MM.1S (cell line): ENCODE results near the gene PRSS27.

Experiments used
- DNase-seq: peaks from one replicate; pipeline ENCODE4 v3.0.0-alpha.2; 2015
- H2AFZ ChIP-seq: fragments of 300-600 bp; sonication (generic); 2 replicates; pipeline ENCODE4 v1.6.0; 2016; ENCODE audit warnings: antibody characterized with exemption, low read length
- H3F3A ChIP-seq: fragments of 300-600 bp; sonication (generic); 2 replicates; pipeline ENCODE4 v1.6.1; 2016; ENCODE audit warnings: mild to moderate bottlenecking, antibody characterized with exemption, low read length, moderate library complexity, mixed read lengths; ENCODE audit not compliant: insufficient read depth
- H3K27ac ChIP-seq: fragments of 300-600 bp; sonication (generic); 2 replicates; pipeline ENCODE4 v1.5.1; 2016; ENCODE audit warnings: mild to moderate bottlenecking, low read length
- H3K27me3 ChIP-seq: fragments of 300-600 bp; sonication (generic); replicated peaks from 2 replicates; pipeline ENCODE4 v1.6.0; 2016; ENCODE audit warnings: low read length; ENCODE audit not compliant: insufficient read depth
- H3K36me3 ChIP-seq: fragments of 300-600 bp; sonication (generic); replicated peaks from 2 replicates; pipeline ENCODE4 v1.6.1; 2016; ENCODE audit warnings: mild to moderate bottlenecking, low read length, mixed read lengths; ENCODE audit not compliant: insufficient read depth
- H3K4me1 ChIP-seq: fragments of 300-600 bp; sonication (generic); 2 replicates; pipeline ENCODE4 v1.6.1; 2016; ENCODE audit warnings: low read length, mixed read lengths
- H3K4me2 ChIP-seq: fragments of 300-600 bp; sonication (generic); 2 replicates; pipeline ENCODE4 v1.6.0; 2016; ENCODE audit warnings: low read depth, low read length
- H3K4me3 ChIP-seq: fragments of 300-600 bp; sonication (generic); 2 replicates; pipeline ENCODE4 v1.5.1; 2016; ENCODE audit warnings: low read length, mixed read lengths
- H3K79me2 ChIP-seq: fragments of 300-600 bp; sonication (generic); 2 replicates; pipeline ENCODE4 v1.6.1; 2016; ENCODE audit warnings: mixed run types, low read length, mixed read lengths
- H3K9ac ChIP-seq: fragments of 300-600 bp; sonication (generic); 2 replicates; pipeline ENCODE4 v1.6.1; 2016; ENCODE audit warnings: low read length, mixed read lengths
- H3K9me2 ChIP-seq: fragments of 300-600 bp; sonication (generic); replicated peaks from 2 replicates; pipeline ENCODE4 v1.6.1; 2016; ENCODE audit warnings: mild to moderate bottlenecking, low read length, mixed read lengths; ENCODE audit not compliant: insufficient read depth
- H3K9me3 ChIP-seq: fragments of 300-600 bp; sonication (generic); replicated peaks from 2 replicates; pipeline ENCODE4 v1.6.1; 2016; ENCODE audit warnings: mild to moderate bottlenecking, low read length, mixed read lengths; ENCODE audit not compliant: insufficient read depth
- H4K20me1 ChIP-seq: fragments of 300-600 bp; sonication (generic); 2 replicates; pipeline ENCODE4 v1.6.1; 2016; ENCODE audit warnings: mild to moderate bottlenecking, low read length, moderate library complexity, mixed read lengths; ENCODE audit not compliant: insufficient read depth
- CTCF ChIP-seq: fragments of 300-600 bp; sonication (generic); IDR thresholded peaks from 2 replicates; pipeline ENCODE4 v1.5.1; 2016; ENCODE audit warnings: antibody characterized with exemption, low read length, mixed read lengths
- EZH2 ChIP-seq: fragments of 300-600 bp; sonication (generic); optimal IDR thresholded peaks from 2 replicates; pipeline ENCODE3; 2017; ENCODE audit warnings: low read depth, mild to moderate bottlenecking, antibody characterized with exemption, low read length, mixed read lengths
- EZH2phosphoT487 ChIP-seq: fragments of 300-600 bp; sonication (generic); IDR thresholded peaks from 2 replicates; pipeline ENCODE4 v1.6.1; 2018; ENCODE audit warnings: antibody characterized with exemption, low read length

The PRSS27 gene

GRCh38 chr16:2704166-2704982, 15.7 kb downstream of the PRSS27 start:
- Histone ChIP-seq H3K36me3 (no peaks in the 10 kb centered on the region; the same call in 1 of the 2 replicates), H3K27ac (no peak overlapping the region)

GRCh38 chr16:2702871-2703745, 16.9 kb downstream of the PRSS27 start:
- Histone ChIP-seq H3K4me2 (no peak overlapping the region), H3K27me3 (no peaks in the 10 kb centered on the region), H3K27ac (no peak overlapping the region)

More at GRCh38 chr16:2704166-2704982, 15.7 kb downstream of the PRSS27 start:
- Histone ChIP-seq H3F3A (no peaks in the 10 kb centered on the region), H3K4me2 (no peak overlapping the region), H3K9me3 (no peaks in the 10 kb centered on the region), H3K4me3 (no peak overlapping the region), H3K9me2 (no peaks in the 10 kb centered on the region), H3K4me1 (no peaks in the 10 kb centered on the region), H4K20me1 (no peaks in the 10 kb centered on the region), H3K79me2 (0 out of 2 replicates have a peak, but pooled peaks cover 3% of the 10 kb centered on the region), H3K27me3 (no peaks in the 10 kb centered on the region), H3K9ac (no peak overlapping the region), H2AFZ (no peak overlapping the region)
- TF ChIP-seq EZH2 (no peak), CTCF (no peak), EZH2phosphoT487 (no peak)
- no peak for DNase-seq

GRCh38 chr16:2702438-2702825, 17.6 kb downstream of the PRSS27 start:
- no peak for DNase-seq
- Histone ChIP-seq H3K79me2 (0 out of 2 replicates have a peak, but pooled peaks cover 3% of the 10 kb centered on the region), H2AFZ (no peak overlapping the region), H3F3A (no peaks in the 10 kb centered on the region), H3K27ac (no peak overlapping the region), H3K4me1 (no peaks in the 10 kb centered on the region), H3K4me3 (no peak overlapping the region), H3K36me3 (no peaks in the 10 kb centered on the region), H4K20me1 (no peaks in the 10 kb centered on the region), H3K9me3 (no peaks in the 10 kb centered on the region), H3K4me2 (no peak overlapping the region), H3K9ac (no peak overlapping the region), H3K9me2 (no peaks in the 10 kb centered on the region), H3K27me3 (no peaks in the 10 kb centered on the region)
- TF ChIP-seq EZH2phosphoT487, result no peak
- TF ChIP-seq CTCF, result no peak
- no peak for TF ChIP-seq EZH2

More at GRCh38 chr16:2702871-2703745, 16.9 kb downstream of the PRSS27 start:
- no peaks in the 10 kb centered on the region for H3K9me3 ChIP-seq
- H2AFZ ChIP-seq, result no peak overlapping the region
- H3F3A ChIP-seq, result no peaks in the 10 kb centered on the region
- no peaks in the 10 kb centered on the region for H3K4me1 ChIP-seq
- no peaks in the 10 kb centered on the region; the same call in 1 of the 2 replicates for H3K36me3 ChIP-seq
- no peak for DNase-seq
- H4K20me1 ChIP-seq, result no peaks in the 10 kb centered on the region
- TF ChIP-seq EZH2phosphoT487 (no peak), CTCF (no peak), EZH2 (no peak)
- no peaks in the 10 kb centered on the region for H3K9me2 ChIP-seq
- H3K9ac ChIP-seq, result no peak overlapping the region
- H3K4me3 ChIP-seq, result no peak overlapping the region
- H3K79me2 ChIP-seq, result 0 out of 2 replicates have a peak, but pooled peaks cover 3% of the 10 kb centered on the region
